MM.1S (cell line): ENCODE results near the gene HDAC7.

Experiments
- DNase-seq: peaks from one replicate; pipeline ENCODE4 v3.0.0-alpha.2; 2015
- H2AFZ ChIP-seq: fragments of 300-600 bp; sonication (generic); 2 replicates; pipeline ENCODE4 v1.6.0; 2016; ENCODE audit warnings: antibody characterized with exemption, low read length
- H3F3A ChIP-seq: fragments of 300-600 bp; sonication (generic); 2 replicates; pipeline ENCODE4 v1.6.1; 2016; ENCODE audit warnings: mild to moderate bottlenecking, antibody characterized with exemption, low read length, moderate library complexity, mixed read lengths; ENCODE audit not compliant: insufficient read depth
- H3K27ac ChIP-seq: fragments of 300-600 bp; sonication (generic); 2 replicates; pipeline ENCODE4 v1.5.1; 2016; ENCODE audit warnings: mild to moderate bottlenecking, low read length
- H3K27me3 ChIP-seq: fragments of 300-600 bp; sonication (generic); replicated peaks from 2 replicates; pipeline ENCODE4 v1.6.0; 2016; ENCODE audit warnings: low read length; ENCODE audit not compliant: insufficient read depth
- H3K36me3 ChIP-seq: fragments of 300-600 bp; sonication (generic); replicated peaks from 2 replicates; pipeline ENCODE4 v1.6.1; 2016; ENCODE audit warnings: mild to moderate bottlenecking, low read length, mixed read lengths; ENCODE audit not compliant: insufficient read depth
- H3K4me1 ChIP-seq: fragments of 300-600 bp; sonication (generic); 2 replicates; pipeline ENCODE4 v1.6.1; 2016; ENCODE audit warnings: low read length, mixed read lengths
- H3K4me2 ChIP-seq: fragments of 300-600 bp; sonication (generic); 2 replicates; pipeline ENCODE4 v1.6.0; 2016; ENCODE audit warnings: low read depth, low read length
- H3K4me3 ChIP-seq: fragments of 300-600 bp; sonication (generic); 2 replicates; pipeline ENCODE4 v1.5.1; 2016; ENCODE audit warnings: low read length, mixed read lengths
- H3K79me2 ChIP-seq: fragments of 300-600 bp; sonication (generic); 2 replicates; pipeline ENCODE4 v1.6.1; 2016; ENCODE audit warnings: mixed run types, low read length, mixed read lengths
- H3K9ac ChIP-seq: fragments of 300-600 bp; sonication (generic); 2 replicates; pipeline ENCODE4 v1.6.1; 2016; ENCODE audit warnings: low read length, mixed read lengths
- H3K9me2 ChIP-seq: fragments of 300-600 bp; sonication (generic); replicated peaks from 2 replicates; pipeline ENCODE4 v1.6.1; 2016; ENCODE audit warnings: mild to moderate bottlenecking, low read length, mixed read lengths; ENCODE audit not compliant: insufficient read depth
- H3K9me3 ChIP-seq: fragments of 300-600 bp; sonication (generic); replicated peaks from 2 replicates; pipeline ENCODE4 v1.6.1; 2016; ENCODE audit warnings: mild to moderate bottlenecking, low read length, mixed read lengths; ENCODE audit not compliant: insufficient read depth
- H4K20me1 ChIP-seq: fragments of 300-600 bp; sonication (generic); 2 replicates; pipeline ENCODE4 v1.6.1; 2016; ENCODE audit warnings: mild to moderate bottlenecking, low read length, moderate library complexity, mixed read lengths; ENCODE audit not compliant: insufficient read depth
- CTCF ChIP-seq: fragments of 300-600 bp; sonication (generic); IDR thresholded peaks from 2 replicates; pipeline ENCODE4 v1.5.1; 2016; ENCODE audit warnings: antibody characterized with exemption, low read length, mixed read lengths
- EZH2 ChIP-seq: fragments of 300-600 bp; sonication (generic); optimal IDR thresholded peaks from 2 replicates; pipeline ENCODE3; 2017; ENCODE audit warnings: low read depth, mild to moderate bottlenecking, antibody characterized with exemption, low read length, mixed read lengths
- EZH2phosphoT487 ChIP-seq: fragments of 300-600 bp; sonication (generic); IDR thresholded peaks from 2 replicates; pipeline ENCODE4 v1.6.1; 2018; ENCODE audit warnings: antibody characterized with exemption, low read length

Gene HDAC7

DNA sequence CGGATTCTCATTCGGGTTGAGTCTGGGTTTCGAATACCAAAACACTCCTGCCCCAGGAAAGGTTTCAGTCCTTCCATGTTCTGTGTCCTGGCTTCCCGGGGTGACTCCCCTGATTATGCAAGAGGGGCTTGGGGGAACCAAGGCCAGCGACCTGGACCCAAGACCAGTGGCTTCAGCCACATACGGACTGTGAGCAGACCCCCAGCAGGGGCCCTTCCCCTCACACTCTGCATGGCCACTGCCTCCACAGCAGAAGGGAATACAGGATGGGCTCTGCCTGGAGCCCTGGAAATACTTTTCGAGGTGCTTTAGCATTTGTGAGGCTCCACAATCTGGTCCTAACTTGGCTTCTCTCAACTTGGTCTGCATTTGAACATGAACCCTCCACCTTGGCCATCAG is 19.1 kb downstream of the HDAC7 start:
- DNase-seq: no peak
- Histone ChIP-seq H3K4me1 (peaks cover 22% of the 10 kb centered on the region), H4K20me1 (no peaks in the 10 kb centered on the region), H3K79me2 (peaks cover 82% of the 10 kb centered on the region), H2AFZ (no peak overlapping the region), H3K27ac (no peak overlapping the region), H3F3A (no peaks in the 10 kb centered on the region), H3K9me3 (no peaks in the 10 kb centered on the region), H3K9me2 (no peaks in the 10 kb centered on the region), H3K4me2 (no peak overlapping the region), H3K36me3 (0 out of 2 replicates have a peak, but pooled peaks cover 3% of the 10 kb centered on the region), H3K9ac (no peak overlapping the region), H3K27me3 (no peaks in the 10 kb centered on the region), H3K4me3 (no peak overlapping the region)
- TF ChIP-seq CTCF (no peak), EZH2phosphoT487 (no peak)

DNA sequence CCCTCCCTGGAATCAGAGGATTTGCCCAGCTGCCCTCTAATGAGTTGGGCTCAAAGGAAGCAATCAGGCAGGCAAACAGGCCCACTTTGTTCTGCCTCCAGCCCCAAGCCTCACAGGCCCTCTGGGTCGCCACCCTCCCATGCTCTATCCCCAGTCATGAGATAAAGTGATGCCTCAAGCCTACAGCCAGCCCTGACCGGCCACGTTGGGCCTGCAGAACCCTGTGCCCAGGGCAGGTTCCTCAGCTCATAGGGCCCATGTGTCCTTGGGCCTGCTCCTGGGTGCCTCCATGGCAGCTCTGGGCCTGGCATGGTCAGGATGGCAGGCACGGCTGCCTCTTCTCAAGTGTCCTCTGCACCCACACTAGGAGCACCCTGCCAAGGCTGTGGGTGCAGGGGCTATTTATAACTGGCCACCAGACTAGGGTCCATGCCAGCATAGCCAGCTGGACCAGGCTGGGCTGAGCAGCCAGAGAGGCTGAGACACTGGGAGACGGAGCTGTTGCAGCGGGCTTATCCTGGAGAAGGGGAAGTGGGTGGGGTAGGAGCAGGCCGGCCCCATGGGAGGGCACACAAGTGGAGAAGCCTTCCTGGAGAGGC is 20.2 kb downstream of the HDAC7 start:
- H3K4me1 ChIP-seq: peaks cover 18% of the 10 kb centered on the region
- H3K27me3 ChIP-seq: no peaks in the 10 kb centered on the region
- H3K36me3 ChIP-seq: no peaks in the 10 kb centered on the region
- no peak for DNase-seq
- no peaks in the 10 kb centered on the region for H3K9me2 ChIP-seq
- no peak overlapping the region for H3K4me2 ChIP-seq
- no peak overlapping the region for H3K27ac ChIP-seq
- peaks cover 70% of the 10 kb centered on the region for H3K79me2 ChIP-seq
- H3K9ac ChIP-seq: no peak overlapping the region
- H3K4me3 ChIP-seq: no peak overlapping the region
- H3K9me3 ChIP-seq: no peaks in the 10 kb centered on the region
- TF ChIP-seq CTCF (no peak), EZH2phosphoT487 (no peak), EZH2 (no peak)
- H3F3A ChIP-seq: no peaks in the 10 kb centered on the region
- H2AFZ ChIP-seq: no peak overlapping the region
- H4K20me1 ChIP-seq: no peaks in the 10 kb centered on the region

- TF ChIP-seq CTCF: no peak
- TF ChIP-seq EZH2phosphoT487: no peak
- TF ChIP-seq EZH2: no peak
- Histone ChIP-seq H3K9me2 (no peaks in the 10 kb centered on the region), H3F3A (no peaks in the 10 kb centered on the region), H3K4me3 (no peak overlapping the region), H3K9ac (no peak overlapping the region), H3K27ac (no peak overlapping the region), H3K4me1 (peaks cover 8% of the 10 kb centered on the region), H3K4me2 (no peak overlapping the region), H3K36me3 (no peaks in the 10 kb centered on the region), H4K20me1 (no peaks in the 10 kb centered on the region), H3K9me3 (no peaks in the 10 kb centered on the region), H3K79me2 (peaks cover 60% of the 10 kb centered on the region), H2AFZ (no peak overlapping the region), H3K27me3 (no peaks in the 10 kb centered on the region)
- no peak for DNase-seq
Observed at GRCh38 chr12:47798382-47798948, 21.2 kb downstream of the HDAC7 start.
